Endothelial cell of umbilical vein (primary cell): ENCODE data around the gene CDC42SE2. TPM values are rescaled to one million over a fixed set of nuclear protein-coding genes. Genes with fewer than 3 reads are reported as not detected.

Source experiments
- BruUV-seq: library from RNA; stranded (reverse); fragments of 400-500 nt; replicated peaks from 2 replicates; lab custom pipeline; 2021; lab: Mats Ljungman, UMichigan
- CTCF ChIA-PET: fragments of 300-600, 350-600 bp; sonication (Branson Sonifier 250); formaldehyde crosslinking; loops from one replicate; lab custom pipeline; 2021; ENCODE audit warnings: antibody characterized with exemption, inconsistent platforms; lab: Charles Lee
- POLR2A ChIA-PET: fragments of 300-600, 350-600 bp; sonication (Branson Sonifier 250); formaldehyde crosslinking; loops from one replicate; lab custom pipeline; 2021; ENCODE audit warnings: antibody characterized with exemption, inconsistent platforms; lab: Charles Lee
- DNase-seq: peaks from one replicate; pipeline ENCODE4 v3.0.0-alpha.2; 2011; ENCODE audit warnings: low read depth, low spot score
- FAIRE-seq: peaks from 2 replicates; lab custom pipeline; 2011; peaks lifted over from hg19 to GRCh38; lab: Jason Lieb, UNC
- H2AFZ ChIP-seq: 2 replicates; pipeline ENCODE4 v1.6.0; 2012; ENCODE audit warnings: low read depth, low read length, control low read depth, inconsistent platforms
- H3K27ac ChIP-seq: 2 replicates; pipeline ENCODE4 v1.5.1; 2011; ENCODE audit warnings: low read depth, mild to moderate bottlenecking, control low read depth, low read length, moderate library complexity; ENCODE audit not compliant: insufficient read depth
- H3K27me3 ChIP-seq, 2 experiments: 2 replicates each; pipeline versions ENCODE4 v1.6.0 to v1.6.1; 2011; ENCODE audit warnings: low read length in 2 of 2, mixed read lengths in 1 of 2; ENCODE audit not compliant: control insufficient read depth in 2 of 2, insufficient read depth in 2 of 2
- H3K36me3 ChIP-seq, 2 experiments: 2 replicates in 1 of 2; 3 replicates in 1 of 2; pipeline ENCODE4 v1.5.1; 2011; ENCODE audit warnings: low read length in 2 of 2, mild to moderate bottlenecking in 1 of 2, moderate library complexity in 1 of 2; ENCODE audit not compliant: control insufficient read depth in 2 of 2, insufficient read depth in 2 of 2; ENCODE audit errors: extremely low read depth in 1 of 2
- H3K4me1 ChIP-seq: 3 replicates; pipeline ENCODE4 v1.5.1; 2011; ENCODE audit warnings: mild to moderate bottlenecking, low read length; ENCODE audit not compliant: control insufficient read depth, insufficient read depth; ENCODE audit errors: extremely low read depth
- H3K4me2 ChIP-seq: 2 replicates; pipeline ENCODE4 v1.6.1; 2011; ENCODE audit warnings: low read length, control low read depth, mixed read lengths; ENCODE audit not compliant: insufficient read depth
- H3K4me3 ChIP-seq, 3 experiments: fragments of 200-600 bp in 1 of 3; sonication (generic), shearing (Covaris generic) in 1 of 3; replicated peaks in 1 of 3; 2 replicates each; pipeline ENCODE4 v1.5.1; 2011 to 2016; ENCODE audit warnings: control low read depth in 3 of 3, low read length in 3 of 3, mild to moderate bottlenecking in 2 of 3, inconsistent platforms in 1 of 3, low read depth in 1 of 3, moderate library complexity in 1 of 3; ENCODE audit not compliant: insufficient read depth in 1 of 3
- H3K79me2 ChIP-seq: 2 replicates; pipeline ENCODE4 v1.6.0; 2012; ENCODE audit warnings: low read length, inconsistent platforms; ENCODE audit not compliant: control insufficient read depth, insufficient read depth
- H3K9ac ChIP-seq: replicated peaks from 2 replicates; pipeline ENCODE3; 2011; ENCODE audit warnings: low read length, control low read depth; ENCODE audit not compliant: insufficient read depth; ENCODE audit errors: extremely low read depth
- H3K9me1 ChIP-seq: replicated peaks from 3 replicates; pipeline ENCODE4 v1.6.0; 2011; ENCODE audit warnings: mild to moderate bottlenecking, low read length; ENCODE audit not compliant: control insufficient read depth, insufficient read depth; ENCODE audit errors: extremely low read depth
- H3K9me3 ChIP-seq: replicated peaks from 2 replicates; pipeline ENCODE4 v1.5.1; 2012; ENCODE audit warnings: low read length, inconsistent platforms; ENCODE audit not compliant: control insufficient read depth, insufficient read depth
- H4K20me1 ChIP-seq: replicated peaks from 2 replicates; pipeline ENCODE3; 2011; ENCODE audit warnings: mild to moderate bottlenecking, low read length; ENCODE audit not compliant: control insufficient read depth, insufficient read depth; ENCODE audit errors: extremely low read depth
- EZH2 ChIP-seq: IDR thresholded peaks from 2 replicates; pipeline ENCODE4 v1.6.1; 2012; ENCODE audit warnings: borderline replicate concordance, low read depth, mild to moderate bottlenecking, moderate library complexity, low read length, inconsistent platforms; ENCODE audit not compliant: severe bottlenecking
- FOS ChIP-seq: IDR thresholded peaks from 2 replicates; pipeline ENCODE4 v1.6.1; 2011; ENCODE audit warnings: mild to moderate bottlenecking, low read length, moderate library complexity, borderline replicate concordance; ENCODE audit not compliant: insufficient read depth
- MYC ChIP-seq: IDR thresholded peaks from one replicate; pipeline ENCODE4 v1.6.1; 2011; ENCODE audit warnings: mild to moderate bottlenecking, low read depth, low read length
- POLR2A ChIP-seq: IDR thresholded peaks from 2 replicates; pipeline ENCODE4 v1.6.1; 2012; ENCODE audit warnings: low read depth, mild to moderate bottlenecking, control low read depth, low read length
- dilution Hi-C: fragments of 300-500 bp; cut with MboI; formaldehyde crosslinking; loops from one replicate; pipeline ENCODE4 v1.15.0; 2019; ENCODE audit warnings: low sequenced_read_pairs; ENCODE audit not compliant: extremely low pct_ligation_motif_present
- intact Hi-C: fragments of 100-400 bp; cut with micrococcal nuclease; formaldehyde crosslinking; loops from one replicate; pipeline ENCODE4 v1.10.0; 2022
- polyA plus RNA-seq, 4 experiments: library from polyadenylated mRNA; depleted of rRNA in 3 of 4; stranded (reverse) in 3 of 4; unstranded in 1 of 4; fragments of >200 nt; gene quantifications; 2 replicates each; pipeline versions ENCODE4 v1.2.1 to v1.2.3, GENCODE V29; 2011 to 2012; ENCODE audit warnings: missing spikeins in 1 of 4
- total RNA-seq: library from RNA; stranded (reverse); gene quantifications from 2 replicates; pipeline ENCODE4 v1.2.3, GENCODE V29; 2021
- TF ChIP-seq, protein P1 (sequence below), 2 donors: IDR thresholded peaks; 1 replicate in 1 of 2; 2 replicates in 1 of 2; pipeline ENCODE4 v1.5.1; 2011; ENCODE audit warnings: low read length in 2 of 2, mild to moderate bottlenecking in 2 of 2, moderate library complexity in 2 of 2, control low read depth in 1 of 2, inconsistent platforms in 1 of 2, low read depth in 1 of 2; ENCODE audit not compliant: insufficient read depth in 1 of 2; ENCODE audit errors: extremely low read depth in 1 of 2
- TF ChIP-seq, protein P2 (sequence below): IDR thresholded peaks from 2 replicates; pipeline ENCODE4 v1.6.1; 2011; ENCODE audit not compliant: insufficient read depth, insufficient read length

CDC42SE2 gene
- total and polyA plus RNA-seq, 2 donors (not counting 3 experiments of a cell fraction or from before 2014, with no cell fraction given), result 14.7 to 21.9 TPM

DNA sequence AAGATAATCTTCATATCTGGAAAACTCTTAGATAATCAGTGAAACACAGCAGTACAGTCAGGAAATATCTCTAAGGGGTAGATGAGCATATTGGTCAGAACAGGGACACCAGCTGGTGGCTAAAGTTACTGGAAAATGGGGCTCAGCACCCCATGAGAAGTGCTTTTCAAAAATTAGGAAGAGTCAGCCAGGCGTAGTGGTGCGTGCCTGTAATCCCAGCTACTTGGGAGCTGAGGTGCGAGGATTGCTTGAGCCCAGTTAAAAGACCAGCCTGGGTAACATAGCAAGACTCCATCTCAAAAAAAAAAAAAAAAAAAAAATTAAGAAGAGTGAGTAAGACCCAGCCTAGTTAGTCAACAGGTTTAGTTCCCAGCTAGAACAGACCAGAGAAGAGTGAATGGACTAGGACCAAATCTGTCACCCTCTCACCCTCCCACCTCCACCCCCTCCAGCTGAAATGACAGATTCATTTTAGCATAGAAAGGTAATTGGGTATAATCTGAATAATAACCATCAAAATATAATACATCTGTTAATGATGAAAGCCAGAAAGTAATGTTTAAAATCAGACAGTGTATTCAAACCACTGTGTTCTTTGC is 120.9 kb downstream of the CDC42SE2 start:
- BruUV-seq, result no TSS peak
- Histone ChIP-seq H3K4me3 (no peak overlapping the region), H3K9me1 (no peaks in the 10 kb centered on the region), H3K27ac (no peak overlapping the region), H3K36me3 (no peaks in the 10 kb centered on the region), H3K27me3 (no peaks in the 10 kb centered on the region), H3K79me2 (peaks cover 6% of the 10 kb centered on the region), H2AFZ (no peak overlapping the region), H3K9ac (no peak overlapping the region), H3K9me3 (no peaks in the 10 kb centered on the region), H3K4me1 (peaks cover 28% of the 10 kb centered on the region), H4K20me1 (no peaks in the 10 kb centered on the region), H3K4me2 (no peak overlapping the region)
- intact Hi-C loops (no loop called here), dilution Hi-C loops (no loop called here)
- no peak for FAIRE-seq
- TF ChIP-seq, protein P1, sequence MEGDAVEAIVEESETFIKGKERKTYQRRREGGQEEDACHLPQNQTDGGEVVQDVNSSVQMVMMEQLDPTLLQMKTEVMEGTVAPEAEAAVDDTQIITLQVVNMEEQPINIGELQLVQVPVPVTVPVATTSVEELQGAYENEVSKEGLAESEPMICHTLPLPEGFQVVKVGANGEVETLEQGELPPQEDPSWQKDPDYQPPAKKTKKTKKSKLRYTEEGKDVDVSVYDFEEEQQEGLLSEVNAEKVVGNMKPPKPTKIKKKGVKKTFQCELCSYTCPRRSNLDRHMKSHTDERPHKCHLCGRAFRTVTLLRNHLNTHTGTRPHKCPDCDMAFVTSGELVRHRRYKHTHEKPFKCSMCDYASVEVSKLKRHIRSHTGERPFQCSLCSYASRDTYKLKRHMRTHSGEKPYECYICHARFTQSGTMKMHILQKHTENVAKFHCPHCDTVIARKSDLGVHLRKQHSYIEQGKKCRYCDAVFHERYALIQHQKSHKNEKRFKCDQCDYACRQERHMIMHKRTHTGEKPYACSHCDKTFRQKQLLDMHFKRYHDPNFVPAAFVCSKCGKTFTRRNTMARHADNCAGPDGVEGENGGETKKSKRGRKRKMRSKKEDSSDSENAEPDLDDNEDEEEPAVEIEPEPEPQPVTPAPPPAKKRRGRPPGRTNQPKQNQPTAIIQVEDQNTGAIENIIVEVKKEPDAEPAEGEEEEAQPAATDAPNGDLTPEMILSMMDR (IDR thresholded peaks at IDR 0.05; ENCODE audit: extremely low read depth in 1 of 2, insufficient read depth in 1 of 2, low read depth in 1 of 2, low read length in 2 of 2), result no peak
- TF ChIP-seq, protein P2, sequence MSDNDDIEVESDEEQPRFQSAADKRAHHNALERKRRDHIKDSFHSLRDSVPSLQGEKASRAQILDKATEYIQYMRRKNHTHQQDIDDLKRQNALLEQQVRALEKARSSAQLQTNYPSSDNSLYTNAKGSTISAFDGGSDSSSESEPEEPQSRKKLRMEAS, result no peak
- TF ChIP-seq FOS (no peak), EZH2 (no peak), POLR2A (no peak), MYC (no peak)
- POLR2A ChIA-PET, result no interaction called here
- no peak for DNase-seq
- CTCF ChIA-PET, result no interaction called here
